RWPE1 (cell line): ENCODE data around the gene LMCD1.

Source experiments
- CTCF ChIA-PET: fragments of 350-600 bp; sonication (Branson Sonifier 250); formaldehyde crosslinking; extraction: SDS; loops from one replicate; lab custom pipeline; 2021; lab: Yijun Ruan, JAX
- POLR2A ChIA-PET: fragments of 400-600 bp; formaldehyde crosslinking; extraction: SDS; loops from one replicate; lab custom pipeline; 2020; ENCODE audit warnings: antibody characterized with exemption; ENCODE audit not compliant: low non-redundant PET; lab: Yijun Ruan, JAX
- DNase-seq: peaks from one replicate; pipeline ENCODE4 v3.0.0; 2012; ENCODE audit warnings: low spot score
- H3K27ac ChIP-seq: fragments of 450-650 bp; 2 replicates; pipeline ENCODE4 v1.5.1; 2017
- TF ChIP-seq, protein P1 (sequence below): fragments of 450-650 bp; conservative IDR thresholded peaks from 2 replicates; pipeline ENCODE4 v1.5.1; 2017; ENCODE audit warnings: low read depth, mild to moderate bottlenecking

The LMCD1 gene

DNA sequence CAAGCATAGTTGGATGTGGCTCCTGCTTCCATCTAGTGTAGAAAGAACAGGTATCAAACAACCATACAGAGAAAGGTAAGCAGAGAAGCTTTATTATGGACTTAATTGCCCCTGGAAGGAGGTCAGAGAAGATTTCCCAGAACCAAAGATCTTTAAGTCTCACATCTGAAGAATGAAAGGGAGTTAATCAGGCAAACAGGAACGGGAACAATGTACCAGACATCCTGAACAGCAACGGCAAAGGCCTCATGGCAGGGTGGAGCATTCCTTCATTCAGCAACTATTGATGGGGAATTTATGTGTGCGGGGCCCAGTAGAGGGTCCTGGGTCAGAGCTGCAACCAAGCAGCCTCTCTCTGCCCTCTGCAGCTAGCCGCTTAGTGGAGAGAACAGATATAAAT, 61.5 kb downstream of the LMCD1 start:
- no peak overlapping the region for H3K27ac ChIP-seq
- CTCF ChIA-PET, result no interaction called here

DNA sequence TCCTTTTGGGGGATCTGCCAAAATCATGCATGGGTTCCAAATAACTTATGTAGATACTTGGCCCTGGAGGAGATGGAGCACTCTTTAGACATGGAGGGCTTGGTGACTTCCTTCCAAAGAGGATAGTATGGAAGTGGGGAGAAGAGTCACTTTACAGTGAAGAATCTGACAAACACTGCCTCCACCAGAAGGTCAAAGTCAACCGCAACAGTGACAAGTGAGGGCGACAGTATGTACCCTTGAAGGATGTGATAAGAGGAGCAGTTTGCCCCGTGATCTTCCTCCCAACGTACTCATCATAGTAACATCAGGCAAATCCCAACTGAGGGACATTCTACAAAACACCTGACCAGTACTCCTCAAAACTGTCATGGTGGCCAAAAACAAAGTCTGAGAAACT, 62.0 kb downstream of the LMCD1 start:
- TF ChIP-seq, protein P1, sequence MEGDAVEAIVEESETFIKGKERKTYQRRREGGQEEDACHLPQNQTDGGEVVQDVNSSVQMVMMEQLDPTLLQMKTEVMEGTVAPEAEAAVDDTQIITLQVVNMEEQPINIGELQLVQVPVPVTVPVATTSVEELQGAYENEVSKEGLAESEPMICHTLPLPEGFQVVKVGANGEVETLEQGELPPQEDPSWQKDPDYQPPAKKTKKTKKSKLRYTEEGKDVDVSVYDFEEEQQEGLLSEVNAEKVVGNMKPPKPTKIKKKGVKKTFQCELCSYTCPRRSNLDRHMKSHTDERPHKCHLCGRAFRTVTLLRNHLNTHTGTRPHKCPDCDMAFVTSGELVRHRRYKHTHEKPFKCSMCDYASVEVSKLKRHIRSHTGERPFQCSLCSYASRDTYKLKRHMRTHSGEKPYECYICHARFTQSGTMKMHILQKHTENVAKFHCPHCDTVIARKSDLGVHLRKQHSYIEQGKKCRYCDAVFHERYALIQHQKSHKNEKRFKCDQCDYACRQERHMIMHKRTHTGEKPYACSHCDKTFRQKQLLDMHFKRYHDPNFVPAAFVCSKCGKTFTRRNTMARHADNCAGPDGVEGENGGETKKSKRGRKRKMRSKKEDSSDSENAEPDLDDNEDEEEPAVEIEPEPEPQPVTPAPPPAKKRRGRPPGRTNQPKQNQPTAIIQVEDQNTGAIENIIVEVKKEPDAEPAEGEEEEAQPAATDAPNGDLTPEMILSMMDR, result no peak
- no peak overlapping the region for H3K27ac ChIP-seq
- ChIA-PET POLR2A (no interaction called here), CTCF (no interaction called here)
- no peak for DNase-seq

More for the DNA sequence above, 61.5 kb downstream of the LMCD1 start:
- POLR2A ChIA-PET, result no interaction called here
- TF ChIP-seq, protein P1, result no peak
- no peak for DNase-seq

DNA sequence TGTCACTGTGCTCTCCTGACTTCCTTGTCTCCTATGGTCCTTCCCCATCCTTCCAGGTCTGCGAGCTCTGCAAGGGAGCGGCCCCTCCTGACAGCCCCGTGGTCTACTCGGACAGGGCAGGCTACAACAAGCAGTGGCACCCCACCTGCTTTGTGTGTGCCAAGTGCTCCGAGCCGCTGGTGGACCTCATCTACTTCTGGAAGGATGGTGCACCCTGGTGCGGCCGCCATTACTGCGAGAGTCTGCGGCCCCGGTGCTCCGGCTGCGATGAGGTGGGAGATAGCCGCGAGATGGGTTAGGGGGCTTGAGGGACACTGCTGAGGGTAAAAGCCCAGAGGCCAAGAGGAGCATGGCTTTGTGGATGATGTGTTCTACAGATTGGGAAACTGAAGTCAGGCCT, 63.8 kb downstream of the LMCD1 start:
- TF ChIP-seq, protein P1, result no peak
- no peak overlapping the region for H3K27ac ChIP-seq
- POLR2A ChIA-PET, result no interaction called here
- CTCF ChIA-PET, result no interaction called here
- DNase-seq, result no peak

DNA sequence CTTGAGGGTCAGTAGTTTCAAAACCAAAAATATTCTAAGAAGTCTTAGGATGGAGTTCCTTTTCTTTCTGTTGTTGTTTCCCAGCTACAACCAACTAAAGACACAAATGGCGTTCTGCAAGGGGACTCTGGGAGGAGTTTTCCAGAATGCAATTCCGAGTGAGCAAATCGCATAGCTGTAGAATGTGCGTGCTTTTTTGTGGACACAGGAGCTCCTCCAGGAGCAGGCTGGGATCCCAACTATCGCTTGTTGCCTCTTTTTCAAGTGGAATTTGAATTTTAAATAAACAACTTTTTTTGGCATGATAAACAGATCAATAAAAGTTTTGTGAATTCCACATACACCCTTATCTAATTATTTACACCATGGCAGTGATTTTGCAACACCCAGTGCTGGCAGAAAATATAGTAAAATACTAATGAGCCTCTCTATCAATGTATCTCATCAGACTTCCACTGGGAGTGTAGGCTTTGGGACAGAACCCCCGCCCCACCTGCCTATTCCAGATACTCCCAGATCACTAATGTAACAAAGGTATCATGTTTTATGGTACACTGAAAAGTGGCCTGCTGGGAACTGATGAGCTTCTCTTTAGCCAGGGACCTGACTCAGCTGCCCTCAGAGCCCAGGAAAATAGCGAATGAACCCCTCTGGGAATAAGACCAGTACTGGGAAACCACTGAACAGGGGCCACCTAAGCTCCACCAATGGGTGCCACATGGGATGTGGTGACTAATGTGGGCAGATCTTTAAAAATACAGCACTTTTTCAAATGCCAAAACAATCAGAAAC, 66.4 kb downstream of the LMCD1 start:
- no peak for DNase-seq
- H3K27ac ChIP-seq, result no peak overlapping the region
- POLR2A ChIA-PET, result no interaction called here
- CTCF ChIA-PET, result no interaction called here
- TF ChIP-seq, protein P1, result no peak

DNA sequence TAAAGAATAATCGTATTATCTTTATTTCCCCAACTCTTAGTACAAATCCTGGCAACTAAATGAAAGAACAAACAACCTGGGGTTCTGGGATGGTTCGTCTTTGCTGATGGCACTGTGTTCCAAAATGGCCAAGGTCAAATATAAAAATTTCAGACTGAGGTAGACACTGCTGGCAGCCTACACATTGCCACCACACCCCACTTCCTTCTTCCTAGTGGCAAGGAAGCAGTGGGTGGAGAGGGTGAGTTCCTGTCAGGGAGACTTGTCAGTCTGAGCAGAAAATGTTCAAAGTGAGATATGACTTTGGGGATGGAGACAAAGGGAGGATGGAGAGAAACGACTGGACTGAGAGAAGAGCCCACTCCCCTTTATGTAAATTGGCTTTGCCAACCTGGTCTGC, 69.6 kb downstream of the LMCD1 start:
- ChIA-PET POLR2A (no interaction called here), CTCF (no interaction called here)
- TF ChIP-seq, protein P1, result no peak
- H3K27ac ChIP-seq, result no peak overlapping the region
- no peak for DNase-seq

DNA sequence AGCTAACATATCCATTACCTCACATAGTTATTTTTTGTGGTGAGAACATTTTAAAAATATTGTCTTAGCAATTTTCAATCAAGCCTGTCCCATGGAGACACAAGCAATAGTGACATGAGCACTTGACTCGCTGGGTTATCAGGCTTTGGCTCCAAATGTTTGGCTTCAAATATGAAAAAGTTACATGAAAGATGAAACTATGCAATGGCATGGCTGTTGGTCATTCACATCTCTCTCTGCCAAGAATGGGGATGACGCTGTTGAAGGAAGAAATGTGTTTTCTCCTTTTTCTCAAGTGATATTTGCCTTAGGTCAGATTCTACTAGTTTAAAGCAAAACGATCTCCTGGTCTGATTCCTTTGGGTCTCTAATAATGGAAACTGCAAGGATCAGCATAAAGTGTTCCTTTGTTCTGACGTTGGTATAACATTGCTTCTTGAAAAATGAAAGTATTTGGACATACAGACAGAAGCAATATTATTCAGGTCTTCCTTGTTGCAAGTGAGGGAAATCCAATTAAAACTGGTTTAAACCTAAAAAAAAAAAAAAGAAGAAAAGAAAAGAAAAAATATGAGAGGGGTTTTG, 71.8 kb downstream of the LMCD1 start:
- CTCF ChIA-PET, result no interaction called here
- DNase-seq, result no peak
- TF ChIP-seq, protein P1, result no peak
- POLR2A ChIA-PET, result no interaction called here
- no peak overlapping the region for H3K27ac ChIP-seq
